HG02973 (cell line): ENCODE results near the gene RNF213.

Experiments
- ATAC-seq: cut with Tn5 transposase; IDR thresholded peaks from one replicate; pipeline ENCODE4 v1.9.1; 2021; ENCODE audit warnings: moderate library complexity; ENCODE audit not compliant: unreplicated experiment

RNF213 gene

GRCh38 chr17:80347536-80347935, 86.9 kb downstream of the RNF213 start:
- no peak for ATAC-seq

- no peak for ATAC-seq
Observed at GRCh38 chr17:80347948-80348351, 87.3 kb downstream of the RNF213 start.

DNA sequence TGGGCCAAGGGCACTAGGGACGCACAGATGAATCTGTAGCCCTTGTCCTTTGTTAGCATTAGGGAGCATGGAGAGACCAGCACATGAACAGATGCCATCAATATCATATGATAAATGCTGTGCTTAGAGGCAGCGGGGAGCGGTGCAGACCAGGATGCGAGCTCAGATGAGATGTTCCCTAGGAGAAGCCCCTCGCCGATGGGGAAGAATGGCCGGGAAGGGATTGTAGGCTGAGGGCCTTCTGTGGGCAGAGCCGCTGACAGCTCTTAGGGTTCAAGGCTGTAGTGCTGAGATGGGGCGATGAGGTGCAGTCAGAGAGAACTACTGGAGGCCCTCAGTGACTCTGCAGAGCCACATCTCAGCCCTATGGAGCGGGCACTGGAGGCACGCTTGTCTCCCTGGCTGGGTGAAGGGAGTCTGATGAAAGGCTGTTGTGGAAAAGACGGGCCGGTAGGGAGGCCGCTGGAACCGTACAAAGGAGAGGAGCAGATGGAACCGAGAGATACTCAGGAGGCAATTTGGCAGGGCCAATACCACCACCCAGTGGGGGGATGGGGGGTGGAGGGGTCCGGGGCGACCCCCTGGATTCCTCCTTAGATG, 88.0 kb downstream of the RNF213 start:
- ATAC-seq, result no peak

- ATAC-seq, result no peak
Observed at GRCh38 chr17:80349151-80349651, 88.5 kb downstream of the RNF213 start.

GRCh38 chr17:80349751-80350150, 89.1 kb downstream of the RNF213 start:
- no peak for ATAC-seq

DNA sequence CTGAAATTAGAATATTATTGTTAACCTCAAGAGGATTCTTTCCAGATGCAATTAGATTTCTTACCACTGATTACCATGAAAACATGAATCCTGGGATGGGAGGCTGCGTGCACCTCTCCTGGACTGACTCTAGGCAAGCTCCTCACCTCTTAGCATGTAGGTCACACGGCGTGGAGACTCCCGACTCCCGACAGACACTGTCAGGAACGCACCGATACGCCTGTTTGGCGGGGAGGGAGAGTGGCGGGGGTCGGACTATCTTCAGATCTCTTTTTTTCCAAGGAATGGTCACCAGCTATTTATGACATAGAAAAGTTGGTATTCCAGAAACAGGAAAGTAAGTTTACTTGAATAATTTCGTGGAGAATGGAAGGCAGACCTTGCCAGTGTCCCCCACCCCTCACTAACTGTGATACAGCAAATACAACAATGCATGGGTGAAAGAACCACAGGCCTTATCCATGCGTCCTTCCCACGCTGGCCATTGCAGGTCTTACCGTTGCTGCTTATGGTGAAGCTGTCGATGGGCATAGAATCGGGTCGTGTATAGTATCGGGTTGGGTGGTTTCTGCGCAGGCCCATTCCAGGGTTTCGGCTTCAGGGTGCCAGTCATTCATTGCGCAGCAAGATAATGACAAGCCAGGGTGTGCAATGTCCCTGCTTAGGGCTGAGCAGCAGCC, 91.7 kb downstream of the RNF213 start:
- ATAC-seq, result no peak

GRCh38 chr17:80352991-80353665, 92.5 kb downstream of the RNF213 start:
- no peak for ATAC-seq

- ATAC-seq, result no peak
Observed at GRCh38 chr17:80353718-80354275, 93.1 kb downstream of the RNF213 start.

GRCh38 chr17:80354336-80354735, 93.7 kb downstream of the RNF213 start:
- no peak for ATAC-seq

GRCh38 chr17:80356231-80356856, 95.7 kb downstream of the RNF213 start:
- no peak for ATAC-seq

GRCh38 chr17:80358131-80358530, 97.5 kb downstream of the RNF213 start:
- ATAC-seq, result no peak

DNA sequence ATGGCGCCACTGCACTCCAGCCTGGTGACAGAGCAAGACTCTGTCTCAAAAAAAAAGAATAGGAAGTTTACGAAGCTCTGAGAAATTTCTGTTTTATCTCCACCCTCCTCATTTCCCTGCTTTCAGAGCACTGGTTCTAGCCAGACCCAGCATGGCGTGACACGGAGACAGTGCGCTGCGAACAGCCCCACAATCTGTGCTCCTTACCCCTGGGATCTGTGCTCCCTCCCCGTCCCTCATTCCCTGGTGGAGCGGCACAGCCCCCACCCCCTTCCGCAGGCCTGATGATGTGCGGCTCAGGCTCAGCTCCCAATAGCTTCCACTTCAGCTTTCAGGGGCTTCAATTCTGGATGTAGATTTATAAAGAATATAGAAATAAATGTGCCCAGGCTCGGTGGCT, 98.2 kb downstream of the RNF213 start:
- no peak for ATAC-seq

- ATAC-seq, result no peak
Observed at GRCh38 chr17:80359422-80360110, 98.9 kb downstream of the RNF213 start.

DNA sequence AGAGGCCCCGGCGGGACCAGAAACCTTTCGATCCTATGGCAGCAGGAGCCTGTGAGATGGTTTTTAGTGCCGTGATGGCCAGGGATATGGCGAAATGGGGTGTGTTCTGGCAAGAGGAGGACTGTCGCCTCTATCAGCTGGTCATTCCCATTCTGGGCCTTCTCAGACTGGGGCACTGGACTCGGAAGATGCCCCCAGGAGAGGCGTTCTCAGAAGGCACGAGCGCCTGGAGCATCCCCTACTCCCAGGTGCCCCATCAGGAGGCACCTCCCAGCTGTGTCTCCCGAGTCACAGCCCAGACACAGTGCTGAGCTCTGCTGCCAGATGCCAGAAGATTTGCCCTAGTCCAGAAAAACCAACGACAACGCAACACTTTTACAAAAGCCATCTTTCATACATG, 99.7 kb downstream of the RNF213 start:
- no peak for ATAC-seq

- ATAC-seq, result no peak
Observed at GRCh38 chr17:80361495-80362220, 101.0 kb downstream of the RNF213 start.

- ATAC-seq, result no peak
Observed at GRCh38 chr17:80362428-80363119, 101.9 kb downstream of the RNF213 start.

DNA sequence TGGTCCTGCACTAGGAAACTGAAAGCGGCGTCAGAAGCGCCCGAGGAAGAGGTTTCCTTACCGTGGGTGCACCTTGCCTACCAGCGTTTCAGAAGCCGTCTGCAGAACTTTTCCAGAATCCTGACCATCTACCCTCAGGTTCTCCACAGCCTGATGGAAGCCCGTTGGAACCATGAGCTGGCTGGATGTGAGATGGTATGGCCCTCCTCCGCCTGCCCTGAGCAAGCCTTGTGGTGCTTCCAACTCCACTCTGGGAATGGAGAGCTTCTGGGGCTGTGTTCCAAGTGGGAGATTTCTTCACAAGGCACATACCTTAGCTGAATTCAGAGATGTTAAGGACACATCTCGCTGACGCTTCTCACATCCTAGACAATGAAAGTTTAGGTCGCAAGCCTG, 102.5 kb downstream of the RNF213 start:
- ATAC-seq, result no peak

DNA sequence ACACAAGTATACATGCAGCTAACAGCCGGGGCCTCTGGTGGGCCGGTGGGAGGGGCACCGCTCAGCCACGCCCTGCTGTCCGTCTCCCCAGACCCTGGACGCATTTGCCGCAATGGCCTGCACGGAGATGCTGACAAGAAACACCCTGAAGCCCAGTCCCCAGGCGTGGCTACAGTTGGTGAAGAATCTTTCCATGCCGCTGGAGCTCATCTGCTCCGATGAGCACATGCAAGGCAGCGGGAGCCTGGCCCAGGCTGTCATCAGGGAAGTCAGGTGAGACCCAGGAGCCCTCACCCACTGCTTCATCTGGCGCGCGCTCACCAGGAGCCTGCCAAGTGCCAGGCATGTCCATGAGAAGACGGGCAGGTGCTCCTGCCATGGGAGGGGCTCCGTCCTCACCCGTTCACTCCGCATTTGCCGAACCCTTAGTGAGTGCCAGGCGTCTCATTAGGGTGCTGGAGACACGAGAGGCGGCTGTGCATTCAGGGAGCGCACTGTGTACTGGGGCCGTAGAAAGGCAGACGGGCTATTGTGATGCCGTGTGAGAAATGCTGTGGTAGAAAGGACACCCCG, 103.0 kb downstream of the RNF213 start:
- ATAC-seq, result no peak

DNA sequence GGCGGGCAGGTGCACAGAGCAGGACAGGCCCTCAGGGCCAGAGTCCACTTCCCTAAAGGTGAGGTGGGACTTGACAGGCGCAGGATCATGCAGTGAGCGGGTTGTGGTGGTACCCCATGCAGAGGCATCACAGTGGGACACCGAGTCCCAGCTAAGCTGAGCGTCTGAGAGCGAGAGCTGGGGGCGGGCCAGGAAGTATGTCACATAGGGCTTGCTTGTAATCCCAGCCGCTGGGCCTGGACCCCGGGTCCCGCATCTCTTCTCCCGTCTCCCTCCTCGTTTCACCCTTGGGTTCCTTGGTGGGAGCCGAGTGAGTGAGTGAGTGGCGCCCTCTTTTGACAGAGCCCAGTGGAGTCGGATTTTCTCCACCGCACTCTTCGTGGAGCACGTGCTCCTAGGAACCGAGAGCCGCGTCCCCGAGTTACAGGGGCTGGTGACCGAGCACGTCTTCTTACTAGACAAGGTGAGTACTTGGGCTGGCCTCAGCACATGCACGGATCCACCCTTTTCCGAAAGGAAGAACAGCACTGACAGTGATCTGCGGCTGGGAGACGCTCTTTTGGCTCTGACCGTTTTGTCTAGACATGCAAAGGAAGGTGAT, 103.5 kb downstream of the RNF213 start:
- ATAC-seq, result no peak
